HG03354 (cell line): ENCODE results near the gene CGB2.
"Not testable (repeated sequence)": the region's sequence is repeated elsewhere in the genome, so short reads cannot be mapped to it uniquely, and the experiment has no call there.

Experiments
- ATAC-seq: cut with Tn5 transposase; IDR thresholded peaks from one replicate; pipeline ENCODE4 v1.9.1; 2021; ENCODE audit warnings: mild to moderate bottlenecking; ENCODE audit not compliant: unreplicated experiment, poor library complexity, severe bottlenecking

Gene CGB2

DNA sequence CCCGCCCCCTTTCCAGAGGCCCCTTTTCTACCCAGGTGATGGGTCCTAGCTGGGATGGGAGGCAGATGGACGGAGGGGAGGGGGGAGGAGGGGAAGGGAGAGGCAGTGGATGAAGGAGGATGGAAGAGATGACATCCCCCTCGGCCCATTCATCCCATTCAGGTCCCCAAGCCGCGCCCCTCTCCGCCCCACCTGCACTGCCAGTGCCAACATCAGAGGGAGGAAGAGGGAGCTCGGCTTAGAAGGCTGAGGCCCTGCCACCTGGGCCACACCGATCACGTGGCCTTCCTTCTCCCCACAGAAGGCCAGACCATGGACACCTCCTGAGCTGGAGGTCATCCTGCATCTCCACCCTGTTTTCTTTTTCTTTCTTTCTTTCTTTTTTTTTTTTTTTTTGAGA lies 3.0 kb upstream of the CGB2 start:
- not testable (repeated sequence) for ATAC-seq

DNA sequence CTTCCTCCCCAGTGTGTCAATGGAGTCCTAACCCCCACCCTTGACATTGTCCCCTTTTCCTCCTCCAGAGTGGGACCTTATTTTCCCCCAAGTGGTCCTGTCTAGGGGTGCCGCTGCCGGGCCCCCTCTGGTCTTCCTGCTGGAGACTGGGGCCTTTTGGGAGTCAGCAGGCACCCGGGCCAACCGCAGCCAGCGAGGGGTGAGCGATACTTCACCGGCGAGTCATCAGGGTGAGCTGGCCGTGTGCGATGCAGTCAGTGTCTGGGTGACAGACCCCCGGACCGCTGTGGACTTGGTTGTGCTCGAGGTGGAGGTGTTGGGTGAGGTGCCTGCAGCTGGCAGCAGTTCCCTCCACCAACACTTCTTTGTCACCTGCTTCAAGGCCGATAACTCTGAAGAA lies 1.9 kb upstream of the CGB2 start:
- not testable (repeated sequence) for ATAC-seq

DNA sequence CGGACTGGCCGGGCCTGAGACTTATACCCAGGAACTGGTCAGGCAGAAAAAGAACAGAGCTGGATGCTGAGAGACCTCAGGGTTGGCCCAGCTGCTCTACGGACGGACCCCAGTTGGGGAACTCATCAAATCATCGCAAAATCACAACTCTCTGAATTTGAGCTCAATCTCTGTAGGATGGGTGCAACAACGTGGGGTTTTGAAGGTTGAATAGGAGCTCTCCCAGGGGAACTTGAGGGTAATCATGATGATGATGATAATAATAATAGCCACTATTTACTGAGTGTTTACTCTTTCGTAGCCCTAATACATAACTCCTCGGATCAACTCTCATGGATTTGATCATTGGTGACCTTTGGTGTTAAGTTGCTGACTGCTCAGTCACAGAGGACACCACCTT lies 1.4 kb upstream of the CGB2 start:
- not testable (repeated sequence) for ATAC-seq

DNA sequence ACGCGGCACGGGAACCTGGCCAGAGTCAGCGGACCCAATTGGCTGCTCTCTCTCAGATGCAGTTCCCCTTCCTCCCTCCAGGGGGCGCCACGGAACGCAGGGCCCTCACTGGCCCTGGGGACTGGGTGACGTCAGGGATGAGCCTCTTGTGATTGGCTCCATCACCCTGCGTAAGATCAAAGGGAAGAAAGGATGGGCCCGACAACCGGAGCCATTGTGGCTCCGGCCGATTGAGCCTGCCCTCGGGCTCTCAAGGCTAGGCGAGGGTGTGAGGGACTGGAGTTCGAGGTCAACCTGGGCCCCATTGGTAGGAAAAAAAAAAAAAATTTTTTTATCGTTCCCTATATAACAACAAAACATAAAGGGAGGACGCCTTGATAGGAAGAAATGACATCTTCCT lies 5.1 kb downstream of the CGB2 start, which contains the start of gene CGB1:
TSS of gene CGB1 (minus strand) at position 81 of the 400 bp plus-strand sequence. CDS start 184 bp downstream, outside the sequence.
- not testable (repeated sequence) for ATAC-seq

DNA sequence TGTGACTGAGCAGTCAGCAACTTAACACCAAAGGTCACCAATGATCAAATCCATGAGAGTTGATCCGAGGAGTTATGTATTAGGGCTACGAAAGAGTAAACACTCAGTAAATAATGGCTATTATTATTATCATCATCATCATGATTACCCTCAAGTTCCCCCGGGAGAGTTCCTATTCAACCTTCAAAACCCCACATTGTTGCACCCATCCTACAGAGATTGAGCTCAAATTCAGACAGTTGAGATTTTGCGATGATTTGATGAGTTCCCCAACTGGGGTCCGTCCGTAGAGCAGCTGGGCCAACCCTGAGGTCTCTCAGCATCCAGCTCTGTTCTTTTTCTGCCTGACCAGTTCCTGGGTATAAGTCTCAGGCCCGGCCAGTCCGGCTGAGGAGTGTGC lies 6.4 kb downstream of the CGB2 start:
- ATAC-seq: not testable (repeated sequence)

DNA sequence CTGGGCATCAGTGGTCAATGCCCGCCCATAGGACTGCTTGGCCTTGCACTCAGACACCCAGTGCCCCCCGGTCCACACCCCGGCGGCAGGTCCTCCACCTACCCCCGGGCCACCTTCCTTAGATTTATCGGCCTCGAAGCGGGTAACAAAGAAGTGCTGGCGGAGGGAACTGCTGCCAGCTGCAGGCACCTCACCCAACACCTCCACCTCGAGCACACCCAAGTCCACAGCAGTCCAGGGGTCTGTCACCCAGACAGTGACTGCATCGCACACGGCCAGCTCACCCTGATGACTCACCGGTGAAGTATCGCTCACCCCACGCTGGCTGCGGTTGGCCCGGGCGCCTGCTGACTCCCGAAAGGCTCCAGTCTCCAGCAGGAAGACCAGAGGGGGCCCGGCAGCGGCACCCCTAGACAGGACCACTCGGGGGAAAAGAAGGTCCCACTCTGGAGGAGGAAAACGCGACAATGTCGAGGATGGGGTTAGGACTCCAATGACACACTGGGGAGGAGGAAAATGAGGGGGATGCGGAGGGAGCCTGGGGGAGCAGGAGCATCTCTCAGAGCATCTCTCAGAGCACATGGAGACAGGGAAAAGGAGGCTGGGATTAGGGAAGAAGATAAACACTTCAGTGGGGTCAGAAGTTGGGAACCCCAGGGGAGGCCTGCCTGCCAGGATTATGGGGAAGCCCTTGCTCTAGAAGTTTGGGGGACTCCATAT lies 7.0 kb downstream of the CGB2 start:
- ATAC-seq: not testable (repeated sequence)

DNA sequence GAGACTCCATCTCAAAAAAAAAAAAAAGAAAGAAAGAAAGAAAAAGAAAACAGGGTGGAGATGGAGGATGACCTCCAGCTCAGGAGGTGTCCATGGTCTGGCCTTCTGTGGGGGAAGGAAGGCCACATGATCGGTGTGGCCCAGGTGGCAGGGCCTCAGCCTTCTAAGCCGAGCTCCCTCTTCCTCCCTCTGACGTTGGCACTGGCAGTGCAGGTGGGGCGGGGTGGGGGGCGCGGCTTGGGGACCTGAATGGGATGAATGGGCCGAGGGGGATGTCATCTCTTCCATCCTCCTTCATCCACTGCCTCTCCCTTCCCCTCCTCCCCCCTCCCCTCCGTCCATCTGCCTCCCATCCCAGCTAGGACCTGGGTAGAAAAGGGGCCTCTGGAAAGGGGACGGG lies 8.0 kb downstream of the CGB2 start:
- not testable (repeated sequence) for ATAC-seq

DNA sequence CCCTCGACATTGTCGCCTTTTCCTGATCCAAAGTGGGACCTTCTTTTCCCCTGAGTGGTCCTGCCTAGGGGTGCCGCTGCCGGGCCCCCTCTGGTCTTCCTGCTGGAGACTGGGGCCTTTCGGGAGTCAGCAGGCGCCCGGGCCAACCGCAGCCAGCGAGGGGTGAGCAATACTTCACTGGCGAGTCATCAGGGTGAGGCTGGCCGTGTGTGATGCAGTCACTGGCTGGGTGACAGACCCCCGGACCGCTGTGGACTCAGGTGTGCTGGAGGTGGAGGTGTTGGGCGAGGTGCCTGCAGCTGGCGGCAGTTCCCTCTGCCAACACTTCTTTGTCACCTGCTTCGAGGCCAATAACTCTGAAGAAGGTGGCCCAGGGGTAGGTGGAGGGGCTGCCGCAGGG lies 10.5 kb downstream of the CGB2 start:
- no peak for ATAC-seq

DNA sequence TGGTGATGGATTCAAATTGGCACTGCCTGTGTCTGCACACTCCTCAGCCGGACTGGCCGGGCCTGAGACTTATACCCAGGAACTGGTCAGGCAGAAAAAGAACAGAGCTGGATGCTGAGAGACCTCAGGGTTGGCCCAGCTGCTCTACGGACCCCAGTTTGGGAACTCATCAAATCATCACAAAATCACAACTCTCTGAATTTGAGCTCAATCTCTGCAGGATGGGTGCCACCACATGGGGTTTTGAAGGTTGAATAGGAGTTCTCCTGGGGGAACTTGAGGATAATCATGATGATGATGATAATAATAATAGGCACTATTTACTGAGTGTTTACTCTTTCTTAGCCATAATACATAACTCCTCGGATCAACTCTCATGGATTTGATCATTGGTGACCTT lies 11.0 kb downstream of the CGB2 start:
- not testable (repeated sequence) for ATAC-seq

DNA sequence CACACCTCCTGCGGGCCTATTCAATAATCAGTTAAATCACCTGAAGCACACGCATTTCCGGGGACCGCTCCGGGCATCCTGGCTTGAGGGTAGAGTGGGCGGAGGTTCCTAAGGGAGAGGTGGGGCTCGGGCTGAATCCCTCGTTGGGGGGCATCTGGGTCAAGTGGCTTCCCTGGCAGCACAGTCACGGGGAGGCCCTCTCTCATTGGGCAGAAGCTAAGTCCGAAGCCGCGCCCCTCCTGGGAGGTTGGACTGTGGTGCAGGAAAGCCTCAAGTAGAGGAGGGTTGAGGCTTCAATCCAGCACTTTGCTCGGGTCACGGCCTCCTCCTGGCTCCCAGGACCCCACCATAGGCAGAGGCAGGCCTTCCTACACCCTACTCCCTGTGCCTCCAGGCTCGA lies 11.9 kb downstream of the CGB2 start, which contains the start of gene CGB5:
TSS of gene CGB5 (plus strand) at position 301 of the 400 bp plus-strand sequence. CDS start 362 bp downstream, outside the sequence.
- ATAC-seq: not testable (repeated sequence)

DNA sequence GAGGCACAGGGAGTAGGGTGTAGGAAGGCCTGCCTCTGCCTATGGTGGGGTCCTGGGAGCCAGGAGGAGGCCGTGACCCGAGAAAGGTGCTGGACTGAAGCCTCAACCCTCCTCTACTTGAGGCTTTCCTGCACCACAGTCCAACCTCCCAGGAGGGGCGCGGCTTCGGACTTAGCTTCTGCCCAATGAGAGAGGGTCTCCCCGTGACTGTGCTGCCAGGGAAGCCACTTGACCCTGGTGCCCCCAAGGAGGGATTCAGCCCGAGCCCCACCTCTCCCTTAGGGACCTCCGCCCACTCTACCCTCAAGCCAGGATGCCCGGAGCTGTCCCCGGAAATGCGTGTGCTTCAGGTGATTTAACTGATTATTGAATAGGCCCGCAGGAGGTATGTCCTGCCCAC lies 17.3 kb downstream of the CGB2 start, which contains the start of gene CGB8:
TSS of gene CGB8 (minus strand) at position 101 of the 400 bp plus-strand sequence. CDS start 372 bp downstream, outside the sequence.
- ATAC-seq: not testable (repeated sequence)

DNA sequence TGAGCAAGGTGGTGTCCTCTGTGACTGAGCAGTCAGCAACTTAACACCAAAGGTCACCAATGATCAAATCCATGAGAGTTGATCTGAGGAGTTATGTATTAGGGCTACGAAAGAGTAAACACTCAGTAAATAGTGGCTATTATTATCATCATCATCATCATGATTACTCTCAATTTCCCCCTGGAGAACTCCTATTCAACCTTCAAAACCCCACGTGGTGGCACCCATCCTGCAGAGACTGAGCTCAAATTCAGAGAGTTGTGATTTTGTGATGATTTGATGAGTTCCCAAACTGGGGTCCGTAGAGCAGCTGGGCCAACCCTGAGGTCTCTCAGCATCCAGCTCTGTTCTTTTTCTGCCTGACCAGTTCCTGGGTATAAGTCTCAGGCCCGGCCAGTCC lies 18.1 kb downstream of the CGB2 start:
- not testable (repeated sequence) for ATAC-seq

DNA sequence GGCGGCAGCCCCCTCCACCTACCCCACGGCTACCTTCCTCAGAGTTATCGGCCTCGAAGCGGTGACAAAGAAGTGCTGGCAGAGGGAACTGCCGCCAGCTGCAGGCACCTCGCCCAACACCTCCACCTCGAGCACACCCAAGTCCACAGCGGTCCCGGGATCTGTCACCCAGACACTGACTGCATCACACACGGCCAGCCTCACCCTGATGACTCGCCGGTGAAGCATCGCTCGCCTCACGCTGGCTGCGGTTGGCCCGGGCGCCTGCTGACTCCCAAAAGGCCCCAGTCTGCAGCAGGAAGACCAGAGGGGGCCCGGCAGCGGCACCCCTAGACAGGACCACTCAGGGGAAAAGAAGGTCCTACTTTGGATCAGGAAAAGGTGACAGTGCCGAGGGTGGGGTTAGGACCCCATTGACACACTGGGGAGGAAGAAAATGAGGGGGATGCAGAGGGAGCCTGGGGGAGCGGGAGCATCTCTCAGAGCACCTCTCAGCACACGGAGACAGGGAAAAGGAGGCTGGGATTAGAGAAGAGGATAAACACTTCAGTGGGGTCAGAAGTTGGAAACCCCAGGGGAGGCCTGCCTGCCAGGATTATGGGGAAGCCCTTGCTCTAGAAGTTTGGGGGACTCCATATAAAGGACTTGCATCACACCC lies 18.8 kb downstream of the CGB2 start:
- ATAC-seq: not testable (repeated sequence)

DNA sequence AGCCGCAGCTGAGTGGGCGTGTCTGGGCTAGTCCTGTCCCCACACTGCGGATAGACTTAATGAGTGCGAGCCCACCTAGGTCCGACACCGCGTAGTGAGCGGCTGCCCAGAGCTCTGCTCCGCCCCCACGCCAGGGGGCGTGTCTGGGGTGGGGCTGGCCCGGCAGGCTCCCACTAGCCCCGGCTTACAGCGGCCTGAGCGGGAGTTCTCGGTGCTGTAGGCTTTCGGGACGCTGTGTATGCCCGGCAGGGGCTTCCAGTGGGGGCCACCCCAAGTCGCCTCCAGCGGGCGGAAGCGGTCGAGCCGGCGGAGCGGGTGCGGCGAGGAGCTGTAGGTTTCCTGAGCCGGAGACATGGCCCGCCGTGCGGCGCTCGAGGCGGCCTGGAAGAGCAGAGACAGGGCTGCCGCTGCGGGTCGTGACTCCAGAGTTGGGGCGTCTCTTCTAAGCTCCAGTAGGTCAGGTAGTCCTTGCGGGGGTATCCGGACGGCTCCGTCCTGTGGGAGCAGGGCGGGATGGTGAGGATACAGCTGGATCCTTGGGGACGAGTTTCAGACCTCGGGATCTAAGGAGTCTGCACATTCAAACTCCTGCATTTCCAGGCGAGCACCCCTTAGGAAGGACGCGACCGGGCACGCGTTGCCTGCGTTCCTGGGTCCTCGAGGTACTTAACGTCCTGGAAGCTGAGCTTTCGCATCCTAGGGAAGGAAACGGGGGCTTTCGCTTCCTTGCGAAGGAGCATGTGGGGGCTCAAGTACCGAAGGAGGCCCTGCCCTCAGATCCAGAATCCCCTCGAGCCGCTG lies 24.6 kb downstream of the CGB2 start:
- ATAC-seq: no peak

DNA sequence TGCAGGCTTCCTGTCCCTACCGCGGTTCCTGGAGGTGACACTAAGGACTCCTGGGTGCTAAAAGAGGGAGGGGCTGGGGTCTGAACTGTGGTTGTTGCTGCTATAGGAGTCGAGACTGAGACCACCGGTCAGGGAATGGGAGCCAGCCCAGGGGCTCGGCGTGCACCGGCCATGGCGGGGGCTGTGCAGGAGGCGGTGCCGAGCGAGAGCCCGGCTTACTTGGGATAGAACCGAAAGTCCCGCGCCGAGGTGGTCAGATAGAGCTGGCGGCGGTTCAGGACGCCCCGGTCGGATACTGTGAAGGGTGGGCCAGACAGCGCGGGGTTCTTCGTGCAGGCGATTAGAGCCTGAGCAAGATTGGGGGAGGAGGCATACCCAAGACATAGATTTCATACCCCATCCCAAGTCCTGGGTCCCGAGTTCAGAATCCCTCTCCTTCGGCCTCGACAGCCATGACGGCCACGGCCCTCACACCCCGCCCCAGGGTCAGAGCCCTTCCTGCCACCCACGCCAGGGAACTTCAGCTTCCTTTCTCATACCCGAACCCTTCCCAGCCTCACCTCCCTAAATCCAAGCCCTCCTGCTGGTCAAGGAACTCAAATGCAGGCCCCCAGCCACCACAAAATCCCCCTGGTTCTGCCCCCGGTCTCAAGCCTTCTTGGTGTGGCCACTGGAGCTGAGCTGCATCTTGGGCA lies 25.4 kb downstream of the CGB2 start:
- ATAC-seq: not testable (repeated sequence)

DNA sequence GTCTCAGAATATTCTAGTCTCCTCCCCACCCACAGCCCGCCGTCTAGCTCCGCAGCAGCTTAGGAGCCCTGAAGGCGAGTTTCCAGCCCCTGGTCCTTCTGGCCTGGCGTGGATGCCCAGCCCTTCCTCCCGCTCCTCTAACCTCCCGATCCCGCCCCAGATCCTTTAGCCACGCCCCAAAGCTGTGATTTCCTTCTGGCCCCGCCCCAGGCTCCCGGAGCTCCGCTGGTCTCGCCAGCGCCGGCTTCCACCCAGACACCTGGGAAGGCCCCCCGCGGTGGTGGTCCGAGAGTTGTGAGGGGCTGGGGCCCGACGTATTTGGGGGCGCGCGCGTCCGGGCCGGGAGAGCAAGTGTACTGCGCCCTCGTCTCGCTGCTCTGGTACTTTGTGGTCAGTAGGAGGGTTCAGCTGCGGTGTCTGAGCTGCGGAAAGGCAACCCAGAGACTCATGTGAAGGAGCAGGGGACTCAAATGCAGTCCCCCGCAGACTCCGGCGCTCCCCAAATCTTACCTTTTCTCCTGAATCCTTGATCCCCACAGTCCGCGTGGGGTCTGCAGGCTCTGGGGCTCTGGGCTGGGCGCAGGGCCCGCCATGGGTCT lies 26.0 kb downstream of the CGB2 start, which contains the start of gene CGB7:
TSS of gene CGB7 (minus strand) at position 114 of the 599 bp plus-strand sequence. CDS start 2,374 bp downstream, outside the sequence.
- ATAC-seq: no peak

DNA sequence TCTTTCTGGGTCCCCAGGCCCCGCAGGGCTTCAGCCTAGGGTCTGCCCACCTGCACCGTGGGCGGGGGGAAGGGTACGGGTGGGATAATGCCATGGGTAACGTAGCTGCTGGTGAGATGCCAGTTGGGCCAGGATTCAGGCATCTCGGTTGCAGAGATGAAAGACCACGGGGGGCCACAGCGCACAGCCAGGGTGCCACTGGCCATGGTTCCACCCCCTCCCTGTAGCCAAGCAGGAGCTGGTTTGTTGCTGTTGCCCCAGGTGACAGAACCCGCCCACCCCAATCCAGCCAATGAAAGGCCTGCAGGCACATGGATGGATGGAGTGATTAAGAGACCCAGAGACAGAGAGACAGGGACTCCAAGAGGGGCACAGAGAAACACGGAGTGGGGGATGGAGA lies 26.9 kb downstream of the CGB2 start:
- ATAC-seq: no peak

DNA sequence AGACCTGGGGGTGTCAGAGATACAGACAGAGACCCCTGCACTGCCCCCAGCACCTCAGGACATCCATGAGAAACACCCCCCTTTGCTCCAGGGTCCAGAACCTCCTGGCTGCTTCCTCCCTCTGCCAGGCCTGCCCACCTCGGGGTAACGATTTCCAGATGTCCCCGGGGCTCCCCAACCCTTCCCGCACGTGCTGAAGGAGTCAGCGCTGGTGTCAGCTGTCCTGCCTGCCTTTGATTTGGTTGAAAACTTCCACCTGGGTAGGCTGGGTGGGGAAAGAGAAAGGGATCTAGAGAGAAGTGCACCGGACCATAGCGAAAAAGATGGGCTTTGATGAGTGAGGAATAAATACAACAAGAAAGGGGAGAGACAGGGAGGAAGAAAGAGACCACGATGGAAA lies 27.4 kb downstream of the CGB2 start:
- ATAC-seq: no peak

DNA sequence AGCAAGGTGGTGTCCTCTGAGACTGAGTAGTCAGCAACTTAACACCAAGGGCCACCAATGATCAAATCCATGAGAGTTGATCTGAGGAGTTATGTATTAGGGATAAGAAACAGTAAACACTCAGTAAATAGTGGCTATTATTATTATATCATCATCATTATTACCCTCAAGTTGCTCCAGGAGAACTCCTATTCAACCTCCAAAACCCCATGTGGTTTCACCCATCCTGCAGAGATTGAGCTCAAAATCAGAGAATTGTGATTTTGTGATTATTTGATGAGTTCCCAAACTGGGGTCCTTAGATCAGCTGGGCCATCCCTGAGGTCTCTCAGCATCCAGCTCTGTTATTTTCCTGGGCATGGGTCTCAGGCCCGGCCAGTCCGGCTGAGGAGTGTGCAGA lies 29.3 kb downstream of the CGB2 start:
- ATAC-seq: no peak
